Measurements from ENCODE around the gene ARL8A.
"Not testable (repeated sequence)": the region's sequence is repeated elsewhere in the genome, so short reads cannot be mapped to it uniquely, and the experiment has no call there.

The ARL8A gene

GRCh38 chr1:202144402-202145067 is at the start of gene ARL8A:
ARL8A (minus strand) TSS chr1:202144737; CDS start chr1:202144572, 165 bp downstream.
- peak; percentile 44 to 67 for DNase-seq (ENCODE audit: low read depth in 2 of 2)

DNA sequence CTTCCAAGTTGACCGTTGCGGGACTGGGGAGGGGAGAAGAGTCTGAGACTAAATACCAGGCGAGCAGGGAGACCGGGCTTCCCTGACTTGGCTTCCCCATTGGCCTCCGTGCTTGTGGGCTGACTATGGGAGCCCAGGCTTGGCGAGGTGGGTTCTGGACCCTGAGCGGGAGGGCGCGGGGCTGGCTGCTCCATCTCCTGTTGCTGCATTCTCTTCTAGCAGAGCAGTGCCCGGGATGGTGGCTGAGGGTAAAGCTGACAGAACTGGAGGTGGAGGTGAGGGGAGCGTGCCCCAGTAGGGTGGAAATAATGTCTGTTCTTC is 49.8 kb upstream of the ARL8A start:
- DNase-seq (ENCODE audit: low read depth in 2 of 2): no peak

- no peak for DNase-seq (ENCODE audit: low read depth in 2 of 2)
Observed at GRCh38 chr1:202193614-202194327, 49.2 kb upstream of the ARL8A start, which contains the start of gene LGR6. LGR6 (plus strand) TSS chr1:202193799; CDS start chr1:202193990, 191 bp downstream.

- peak; percentile 31 to 52 for DNase-seq (ENCODE audit: low read depth in 2 of 2)
Observed at GRCh38 chr1:202192770-202193613, 48.5 kb upstream of the ARL8A start.

DNA sequence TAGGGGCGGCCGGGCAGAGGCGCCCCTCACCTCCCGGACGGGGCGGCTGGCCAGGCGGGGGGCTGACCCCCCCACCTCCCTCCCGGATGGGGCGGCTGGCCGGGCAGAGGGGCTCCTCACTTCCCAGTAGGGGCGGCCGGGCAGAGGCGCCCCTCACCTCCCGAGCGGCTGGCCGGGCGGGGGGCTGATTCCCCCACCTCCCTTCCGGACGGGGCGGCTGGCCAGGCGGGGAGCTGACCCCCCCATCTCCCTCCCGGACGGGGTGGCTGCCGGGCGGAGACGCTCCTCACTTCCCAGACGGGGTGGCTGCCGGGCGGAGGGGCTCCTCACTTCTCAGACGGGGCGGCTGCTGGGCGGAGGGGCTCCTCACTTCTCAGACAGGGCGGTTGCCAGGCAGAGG is 46.9 kb upstream of the ARL8A start:
- DNase-seq (ENCODE audit: low read depth in 2 of 2): not testable (repeated sequence)

DNA sequence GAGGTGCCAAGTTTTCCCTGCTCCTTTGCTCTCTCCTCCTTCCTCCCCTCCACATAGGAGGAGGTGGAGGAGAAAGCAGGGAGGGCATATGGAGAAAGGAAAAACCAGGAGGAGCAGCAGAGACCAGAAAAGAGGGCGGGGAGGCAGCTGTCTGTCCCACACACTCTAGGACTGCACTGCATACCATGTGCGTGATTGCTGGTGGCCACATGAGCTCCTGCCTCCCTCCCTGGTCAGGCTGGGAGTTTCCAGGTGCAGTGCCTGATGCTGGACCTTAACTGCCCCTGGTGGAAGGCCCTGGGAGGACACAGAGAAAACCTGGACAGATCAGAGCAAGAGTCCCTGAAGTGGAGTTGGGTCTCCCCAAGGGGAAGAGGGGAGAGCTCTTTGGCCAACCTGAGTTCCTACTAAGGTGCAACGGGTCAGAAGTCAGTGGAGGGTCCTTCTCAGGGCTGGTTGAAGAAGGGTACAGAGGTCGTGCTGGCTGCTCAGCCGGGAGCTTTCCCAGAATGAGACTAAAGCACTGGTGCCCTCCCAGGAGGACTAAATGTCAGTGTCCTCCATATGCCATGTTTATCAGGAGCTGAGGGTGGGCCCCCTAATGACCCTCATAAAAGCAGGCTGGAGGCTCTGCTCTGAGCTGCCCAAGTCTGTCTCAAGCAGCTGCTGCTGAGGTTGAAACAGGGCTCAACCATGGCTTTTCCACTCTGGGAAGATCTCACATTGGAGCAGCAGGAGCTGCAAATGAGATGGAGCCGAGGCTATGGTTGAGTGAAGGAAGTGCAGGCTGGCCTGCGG is 45.6 kb upstream of the ARL8A start:
- no peak for DNase-seq (ENCODE audit: low read depth in 2 of 2)

GRCh38 chr1:202189001-202189790 is 44.7 kb upstream of the ARL8A start:
- peak; percentile 71 to 80 for DNase-seq (ENCODE audit: low read depth in 2 of 2)

DNA sequence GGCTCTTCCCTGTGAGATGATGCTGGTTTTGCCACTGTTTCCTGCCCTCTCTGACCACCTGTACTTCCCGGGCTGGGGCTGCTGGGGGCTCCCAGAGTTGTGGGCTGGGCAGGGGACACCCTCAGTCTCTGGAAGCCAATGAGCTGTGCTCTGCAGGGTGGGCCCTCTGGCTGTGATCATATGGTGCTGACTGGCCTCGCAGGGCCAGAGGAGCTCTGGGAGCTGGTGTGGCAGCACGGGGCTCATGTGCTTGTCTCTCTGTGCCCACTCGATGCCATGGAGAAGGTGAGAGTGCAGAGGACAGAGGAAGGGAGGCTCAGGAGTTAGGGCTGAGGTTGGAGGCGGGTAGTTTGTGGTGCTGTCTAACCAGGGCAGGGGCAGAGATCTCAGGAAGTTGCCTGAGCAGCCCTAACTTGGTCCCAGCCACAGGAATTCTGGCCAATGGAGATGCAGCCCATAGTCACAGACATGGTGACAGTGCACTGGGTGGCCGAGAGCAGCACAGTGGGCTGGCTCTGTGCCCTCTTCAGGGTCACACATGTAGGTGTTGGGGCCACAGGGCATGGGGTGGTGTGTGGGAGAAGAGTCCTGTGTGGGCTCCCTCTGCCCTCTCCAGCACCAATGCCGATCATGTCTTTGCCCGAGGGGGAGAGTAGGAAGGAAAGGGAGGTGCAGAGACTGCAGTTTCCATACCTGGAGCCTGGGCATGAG is 43.3 kb upstream of the ARL8A start:
- DNase-seq (ENCODE audit: low read depth in 2 of 2): no peak

DNA sequence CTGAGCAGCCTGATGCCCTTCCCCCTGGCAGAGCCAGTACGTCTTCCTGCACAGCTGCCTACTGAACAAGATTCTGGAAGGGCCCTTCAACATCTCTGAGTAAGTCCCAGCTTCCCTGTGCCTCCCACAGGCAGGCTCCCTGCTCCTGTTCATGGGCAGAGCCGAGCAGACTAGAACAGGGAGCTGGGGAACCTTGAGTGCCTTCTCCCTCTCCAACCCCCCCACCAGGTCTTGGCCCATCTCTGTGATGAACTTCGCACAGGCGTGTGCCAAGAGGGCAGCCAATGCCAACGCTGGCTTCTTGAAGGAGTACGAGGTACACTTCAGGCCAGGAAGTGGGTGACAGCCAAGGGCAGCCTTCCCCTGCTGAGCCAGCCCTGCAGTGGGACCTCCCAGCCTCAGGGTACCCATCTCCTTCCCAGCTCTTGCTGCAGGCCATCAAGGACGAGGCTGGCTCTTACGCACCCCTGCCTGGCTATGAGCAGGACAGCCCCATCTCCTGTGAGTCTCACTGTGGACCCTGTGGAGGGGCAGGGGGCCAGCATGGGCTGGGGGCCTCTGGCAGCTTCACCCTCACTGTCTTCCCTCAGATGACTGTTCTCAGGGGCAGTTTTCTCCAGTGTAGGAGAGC is 42.6 kb upstream of the ARL8A start:
- no peak for DNase-seq (ENCODE audit: low read depth in 2 of 2)

DNA sequence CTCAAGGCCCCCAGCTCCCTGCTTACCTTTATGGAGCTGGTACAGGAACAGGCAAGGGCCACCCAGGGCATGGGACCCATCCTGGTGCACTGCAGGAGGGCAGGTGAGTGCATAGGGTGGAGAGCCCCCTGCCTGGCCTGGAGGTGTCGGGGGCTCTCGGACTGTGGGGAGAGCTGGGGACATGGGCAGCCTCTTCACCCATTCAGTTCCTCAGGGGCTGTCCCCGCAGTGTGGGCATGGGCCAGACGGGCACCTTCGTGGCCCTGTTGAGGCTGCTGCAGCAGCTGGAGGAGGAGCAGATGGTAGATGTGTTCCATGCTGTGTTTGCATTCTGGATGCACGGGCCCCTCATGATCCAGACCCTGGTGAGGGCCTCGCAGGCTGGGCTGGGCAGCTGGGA is 41.8 kb upstream of the ARL8A start:
- no peak for DNase-seq (ENCODE audit: low read depth in 2 of 2)

GRCh38 chr1:202184750-202185460 is 40.4 kb upstream of the ARL8A start:
- DNase-seq (ENCODE audit: low read depth in 2 of 2): peak; percentile 55 to 72

GRCh38 chr1:202182040-202182877 is 37.7 kb upstream of the ARL8A start:
- DNase-seq (ENCODE audit: low read depth in 2 of 2): no peak

DNA sequence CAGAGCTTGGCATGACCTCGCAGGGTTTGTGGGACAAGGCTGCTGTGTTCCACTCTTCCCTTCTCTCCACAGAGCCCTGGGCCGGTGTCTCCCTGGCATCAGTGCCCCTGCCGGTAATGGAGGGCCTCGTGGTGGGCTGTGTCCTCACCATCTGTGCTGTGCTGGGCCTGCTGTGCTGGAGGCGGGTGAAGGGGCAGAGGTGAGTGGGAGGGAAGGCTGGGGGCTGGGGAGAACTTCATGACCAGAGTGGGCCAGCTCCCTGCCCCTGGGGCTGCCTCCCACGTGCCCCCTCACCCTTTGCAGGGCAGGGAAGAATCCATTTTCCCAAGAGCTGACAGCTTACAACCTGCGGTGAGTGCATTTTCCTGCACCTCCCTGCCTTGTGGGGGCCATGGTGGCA is 37.0 kb upstream of the ARL8A start:
- DNase-seq (ENCODE audit: low read depth in 2 of 2): no peak

- not testable (repeated sequence) for DNase-seq (ENCODE audit: low read depth in 2 of 2)
Observed at GRCh38 chr1:202180751-202181139, 36.2 kb upstream of the ARL8A start.

DNA sequence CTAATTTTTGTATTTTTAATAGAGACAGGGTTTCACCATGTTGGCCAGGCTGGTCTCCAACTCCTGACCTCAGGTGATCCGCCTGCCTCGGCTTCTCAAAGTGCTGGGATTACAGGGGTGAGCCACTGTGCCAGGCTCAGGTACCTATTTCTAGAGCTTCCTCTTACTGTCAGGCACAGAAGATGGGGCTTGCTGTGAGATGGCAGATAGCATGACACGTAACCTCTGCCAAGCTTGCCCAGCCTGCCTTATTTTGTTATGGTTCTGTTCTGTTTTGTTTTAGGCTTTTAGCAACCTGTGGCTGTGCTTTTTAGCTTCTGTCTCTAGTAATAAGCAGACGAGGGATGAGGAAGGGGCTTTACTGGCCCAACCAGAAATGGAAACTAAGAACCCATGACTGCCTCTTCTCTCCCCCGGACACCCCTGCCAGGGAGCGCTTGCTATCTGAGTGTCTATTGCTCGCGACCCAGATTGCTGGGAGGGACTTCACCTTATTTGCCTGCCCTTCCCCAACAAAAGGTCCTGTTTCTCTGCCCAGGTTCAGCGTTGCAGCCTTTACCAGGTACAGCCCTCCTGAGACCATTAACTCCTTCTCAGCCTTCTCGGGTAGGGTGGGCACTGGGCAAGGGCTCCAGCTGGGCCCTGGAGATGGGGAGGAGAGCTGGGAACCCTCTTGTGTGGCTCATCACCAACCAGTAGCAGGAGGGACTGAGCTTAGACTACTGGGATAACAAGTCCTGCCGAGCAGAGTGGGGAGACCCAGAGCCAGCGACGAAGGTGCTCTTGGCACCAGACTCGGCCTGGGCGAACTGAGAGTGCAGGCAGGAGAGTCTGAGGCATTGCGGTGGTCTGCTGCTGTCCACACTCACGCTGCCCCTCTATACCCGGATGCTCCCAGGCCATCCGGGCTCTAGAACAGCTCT is 35.6 kb upstream of the ARL8A start:
- DNase-seq (ENCODE audit: low read depth in 2 of 2): no peak

- DNase-seq (ENCODE audit: low read depth in 2 of 2): no peak
Observed at GRCh38 chr1:202176949-202177927, 32.7 kb upstream of the ARL8A start.
